Activated naive CD8-positive, alpha-beta T cell treated with anti-CD3 and anti-CD28 coated beads, Interleukin-2, amount 10 ng/mL, durations not matched to agents 7 days and 5 days (primary cell): ENCODE results near the gene PRDM16. TPM values are rescaled to one million over a fixed set of nuclear protein-coding genes. Genes with fewer than 3 reads are reported as not detected.

Experiments
- ATAC-seq: fragments of 150-1000 bp; cut with Tn5 transposase; one replicate; pipeline ENCODE4 v1.10.0; 2021; ENCODE audit warnings: low read depth, moderate library complexity
- POLR2A ChIA-PET: fragments of 350-600 bp; sonication (Branson Sonifier 250); formaldehyde crosslinking; loops from one replicate; lab custom pipeline; 2021; ENCODE audit warnings: antibody characterized with exemption; lab: Charles Lee
- DNase-seq: peaks from one replicate; pipeline ENCODE4 v3.0.0; 2021
- H3K27ac Mint-ChIP-seq: one replicate; pipeline ENCODE4 v1.8.0; 2022; ENCODE audit warnings: mild to moderate bottlenecking, mixed read lengths
- H3K27me3 Mint-ChIP-seq: one replicate; pipeline ENCODE4 v1.8.0; 2022; ENCODE audit warnings: mild to moderate bottlenecking, moderate library complexity, mixed read lengths
- H3K36me3 Mint-ChIP-seq: one replicate; pipeline ENCODE4 v1.8.0; 2021; ENCODE audit warnings: mild to moderate bottlenecking, mixed read lengths
- H3K4me1 Mint-ChIP-seq: one replicate; pipeline ENCODE4 v1.8.0; 2021; ENCODE audit warnings: mixed read lengths
- H3K4me3 Mint-ChIP-seq: one replicate; pipeline ENCODE4 v1.8.0; 2022; ENCODE audit warnings: mild to moderate bottlenecking, moderate library complexity, mixed read lengths
- H3K9me3 Mint-ChIP-seq: one replicate; pipeline ENCODE4 v1.8.0; 2021; ENCODE audit warnings: mixed read lengths
- total RNA-seq, 2 experiments: library from RNA; stranded (reverse); gene quantifications; one replicate each; pipeline ENCODE4 v1.2.3, GENCODE V29; 2021

Gene PRDM16
- total RNA-seq, 2 experiments from 2014 or later, result not detected

- DNase-seq (no peak), ATAC-seq (no peak)
- Mint-ChIP-seq H3K4me3 (no peak overlapping the region), H3K27me3 (peaks cover 17% of the 10 kb centered on the region), H3K27ac (no peak overlapping the region), H3K36me3 (no peaks in the 10 kb centered on the region), H3K9me3 (no peaks in the 10 kb centered on the region), H3K4me1 (peaks cover 2% of the 10 kb centered on the region)
- POLR2A ChIA-PET, result no interaction called here
Observed at GRCh38 chr1:3064901-3065300, 4.1 kb upstream of the PRDM16 start.

DNA sequence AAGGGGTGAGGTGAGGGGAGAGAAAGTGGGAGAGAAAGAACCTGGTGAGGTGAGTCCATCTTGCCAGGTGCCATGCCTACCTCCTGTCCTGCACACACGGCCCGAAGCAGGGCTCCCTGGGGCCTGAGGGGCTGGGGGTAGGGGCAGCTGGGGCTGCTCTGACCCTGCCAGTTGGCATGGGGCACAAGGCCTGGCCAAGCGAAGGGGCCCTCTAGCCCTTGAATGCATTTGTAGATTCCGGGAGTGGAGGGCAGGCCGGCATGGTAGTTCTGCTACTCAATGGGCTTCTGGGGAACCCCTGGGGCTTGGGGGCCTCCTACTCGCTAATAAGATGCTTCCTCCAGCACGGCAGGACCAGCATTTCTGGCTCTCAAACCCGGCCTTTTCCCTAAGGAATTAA is 3.6 kb upstream of the PRDM16 start:
- no peaks in the 10 kb centered on the region for H3K9me3 Mint-ChIP-seq
- H3K27ac Mint-ChIP-seq, result no peak overlapping the region
- H3K36me3 Mint-ChIP-seq, result no peaks in the 10 kb centered on the region
- H3K4me1 Mint-ChIP-seq, result peaks cover 2% of the 10 kb centered on the region
- DNase-seq, result peak; percentile 24
- ATAC-seq, result no peak
- peaks cover 17% of the 10 kb centered on the region for H3K27me3 Mint-ChIP-seq
- POLR2A ChIA-PET, result no interaction called here
- no peak overlapping the region for H3K4me3 Mint-ChIP-seq

DNA sequence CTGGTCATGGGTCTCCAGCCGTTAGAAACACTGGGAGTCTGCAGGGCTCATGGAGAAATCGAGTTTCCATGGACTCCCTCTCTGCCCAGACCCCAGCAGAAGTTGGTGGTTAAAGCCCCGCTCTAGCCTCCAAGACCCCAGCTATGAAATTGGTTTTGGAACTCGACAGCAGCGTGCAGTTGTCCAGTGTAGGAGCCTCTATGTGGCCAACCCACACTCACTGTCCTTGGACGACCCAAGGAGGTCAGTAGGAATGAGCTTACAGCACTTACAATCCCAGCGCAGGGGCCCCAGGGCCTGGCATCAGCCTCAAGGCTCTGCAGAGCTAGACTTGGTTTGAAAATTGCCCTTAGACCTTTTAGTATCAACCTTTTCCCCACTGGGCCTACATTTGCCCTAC is 3.2 kb upstream of the PRDM16 start:
- DNase-seq, result peak; percentile 19
- Mint-ChIP-seq H3K27ac (no peak overlapping the region), H3K27me3 (peaks cover 17% of the 10 kb centered on the region), H3K36me3 (no peaks in the 10 kb centered on the region), H3K9me3 (no peaks in the 10 kb centered on the region), H3K4me3 (no peak overlapping the region), H3K4me1 (peaks cover 2% of the 10 kb centered on the region)
- ATAC-seq, result no peak
- POLR2A ChIA-PET, result no interaction called here

DNA sequence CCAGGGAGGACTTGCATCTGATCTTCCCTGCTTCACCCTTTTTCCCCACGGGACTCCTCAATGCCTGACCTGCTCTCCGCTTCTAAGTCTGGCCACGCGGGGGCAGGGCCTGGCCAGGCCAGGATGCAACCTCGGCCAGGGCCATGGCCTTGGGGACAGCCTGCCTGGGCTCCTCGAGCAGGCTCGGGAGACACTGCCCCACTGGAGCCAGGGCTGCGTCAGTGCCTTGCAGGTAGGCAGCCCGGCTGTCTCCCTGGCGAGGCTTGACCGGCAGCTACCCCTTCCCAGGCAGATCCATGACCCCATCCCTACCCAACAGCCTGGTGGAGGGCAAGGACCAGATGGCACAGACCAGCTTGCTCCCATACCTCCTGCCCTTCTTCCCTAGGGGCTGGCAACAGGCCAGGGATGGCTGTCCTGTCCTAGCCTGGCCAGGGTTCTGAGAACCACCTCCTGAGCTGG is 2.7 kb upstream of the PRDM16 start:
- Mint-ChIP-seq H3K9me3 (no peaks in the 10 kb centered on the region), H3K27ac (no peak overlapping the region), H3K36me3 (no peaks in the 10 kb centered on the region), H3K4me1 (peaks cover 2% of the 10 kb centered on the region), H3K4me3 (no peak overlapping the region), H3K27me3 (peaks cover 18% of the 10 kb centered on the region)
- DNase-seq, result peak; percentile 24
- POLR2A ChIA-PET, result no interaction called here
- ATAC-seq, result no peak

GRCh38 chr1:3066826-3067225 is 2.2 kb upstream of the PRDM16 start:
- DNase-seq (peak; percentile 22), ATAC-seq (no peak)
- H3K4me3 Mint-ChIP-seq, result no peak overlapping the region
- peaks cover 2% of the 10 kb centered on the region for H3K4me1 Mint-ChIP-seq
- POLR2A ChIA-PET, result no interaction called here
- no peak overlapping the region for H3K27ac Mint-ChIP-seq
- no peaks in the 10 kb centered on the region for H3K9me3 Mint-ChIP-seq
- H3K27me3 Mint-ChIP-seq, result peaks cover 23% of the 10 kb centered on the region
- H3K36me3 Mint-ChIP-seq, result no peaks in the 10 kb centered on the region

- peaks cover 2% of the 10 kb centered on the region for H3K4me1 Mint-ChIP-seq
- no peak overlapping the region for H3K27ac Mint-ChIP-seq
- no peaks in the 10 kb centered on the region for H3K36me3 Mint-ChIP-seq
- DNase-seq (peak; percentile 17), ATAC-seq (no peak)
- peaks cover 28% of the 10 kb centered on the region for H3K27me3 Mint-ChIP-seq
- H3K9me3 Mint-ChIP-seq, result no peaks in the 10 kb centered on the region
- POLR2A ChIA-PET, result no interaction called here
- H3K4me3 Mint-ChIP-seq, result no peak overlapping the region
Observed at GRCh38 chr1:3067301-3067670, 1.7 kb upstream of the PRDM16 start.

- POLR2A ChIA-PET, result no interaction called here
- Mint-ChIP-seq H3K4me1 (peaks cover 2% of the 10 kb centered on the region), H3K27me3 (peaks cover 29% of the 10 kb centered on the region), H3K9me3 (no peaks in the 10 kb centered on the region), H3K27ac (no peak overlapping the region), H3K36me3 (no peaks in the 10 kb centered on the region), H3K4me3 (no peak overlapping the region)
- ATAC-seq, result no peak
- DNase-seq, result peak; percentile 31
Observed at GRCh38 chr1:3067671-3068563, 1.1 kb upstream of the PRDM16 start.

GRCh38 chr1:3069491-3070308 is 697 bp downstream of the PRDM16 start:
- H3K9me3 Mint-ChIP-seq, result no peaks in the 10 kb centered on the region
- peaks cover 37% of the 10 kb centered on the region for H3K27me3 Mint-ChIP-seq
- peak; percentile 12 for ATAC-seq
- no peaks in the 10 kb centered on the region for H3K36me3 Mint-ChIP-seq
- H3K27ac Mint-ChIP-seq, result no peak overlapping the region
- H3K4me1 Mint-ChIP-seq, result peaks cover 2% of the 10 kb centered on the region
- peak; percentile 51 for DNase-seq
- peak overlapping the region; percentile 64 for H3K4me3 Mint-ChIP-seq
- POLR2A ChIA-PET, result no interaction called here

DNA sequence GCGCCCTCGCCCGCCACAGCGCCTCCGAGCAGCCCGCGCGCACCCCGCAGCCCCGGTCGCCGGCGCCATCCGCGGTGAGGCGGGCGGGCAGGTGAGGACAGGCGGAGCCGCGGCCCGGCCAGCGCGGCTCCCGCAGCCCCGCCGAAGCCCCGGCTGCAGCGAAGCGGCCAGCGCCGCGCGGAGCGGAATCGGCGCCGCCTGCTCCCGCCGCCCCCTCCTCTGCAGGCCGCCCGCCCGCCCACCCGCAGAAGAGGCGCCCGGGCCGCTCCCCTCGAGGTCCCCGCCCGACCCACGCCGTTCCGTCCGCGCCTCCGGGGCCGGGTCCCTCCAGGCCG is 1.3 kb downstream of the PRDM16 start:
- H3K27ac Mint-ChIP-seq, result no peak overlapping the region
- POLR2A ChIA-PET, result no interaction called here
- H3K36me3 Mint-ChIP-seq, result no peaks in the 10 kb centered on the region
- DNase-seq (no peak), ATAC-seq (peak; percentile 24)
- peaks cover 2% of the 10 kb centered on the region for H3K4me1 Mint-ChIP-seq
- H3K4me3 Mint-ChIP-seq, result no peak overlapping the region
- peaks cover 43% of the 10 kb centered on the region for H3K27me3 Mint-ChIP-seq
- H3K9me3 Mint-ChIP-seq, result no peaks in the 10 kb centered on the region

DNA sequence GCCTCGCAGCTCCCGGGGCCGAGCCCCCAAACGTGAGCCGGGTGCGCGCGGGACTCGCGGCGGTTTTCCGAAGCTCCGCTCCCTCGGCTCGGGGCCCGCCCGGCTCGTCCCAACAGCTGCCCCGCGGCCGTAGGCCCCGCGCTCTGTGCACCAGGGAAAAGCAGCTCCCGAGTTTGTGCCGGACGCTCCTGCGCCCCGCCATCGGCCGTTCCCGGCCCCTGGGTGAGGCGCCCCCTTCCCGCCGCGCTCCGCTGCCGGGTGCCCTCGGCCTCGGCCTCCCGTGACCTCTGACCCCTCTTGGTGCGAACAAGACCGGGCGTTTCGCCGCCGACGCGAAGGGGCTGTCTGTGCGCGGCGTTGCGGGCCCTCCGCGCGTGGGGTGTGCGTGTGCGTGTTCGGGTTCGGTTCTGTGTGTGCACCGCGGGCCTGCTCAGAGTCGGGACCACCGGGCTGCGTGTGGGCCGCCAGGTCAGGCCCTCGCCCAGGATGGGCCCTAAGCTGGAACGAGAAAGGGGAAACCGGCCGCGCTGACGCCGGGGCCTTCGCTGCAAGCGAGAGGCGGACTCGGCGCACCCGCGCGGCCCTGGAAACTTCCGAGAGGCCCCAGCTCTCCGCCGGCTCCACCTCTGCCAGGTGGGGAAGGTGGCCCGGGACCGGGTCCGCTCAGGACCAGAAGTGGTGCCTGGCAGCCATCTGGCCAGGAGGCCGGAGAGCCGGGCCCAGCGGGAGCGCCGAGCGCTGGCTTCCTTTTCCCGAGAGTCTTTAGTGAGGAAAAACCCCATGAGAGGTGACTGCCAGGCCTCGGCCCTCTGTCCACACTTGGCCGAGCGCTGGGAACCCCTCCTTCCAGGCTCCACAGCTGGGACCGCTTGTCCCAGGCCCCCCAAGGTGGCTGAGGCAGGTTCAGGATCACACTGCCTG is 1.9 kb downstream of the PRDM16 start:
- H3K36me3 Mint-ChIP-seq, result no peaks in the 10 kb centered on the region
- DNase-seq, result no peak
- peaks cover 46% of the 10 kb centered on the region for H3K27me3 Mint-ChIP-seq
- no peak for ATAC-seq
- no peak overlapping the region for H3K27ac Mint-ChIP-seq
- POLR2A ChIA-PET, result no interaction called here
- H3K4me3 Mint-ChIP-seq, result no peak overlapping the region
- H3K4me1 Mint-ChIP-seq, result peaks cover 2% of the 10 kb centered on the region
- no peaks in the 10 kb centered on the region for H3K9me3 Mint-ChIP-seq

DNA sequence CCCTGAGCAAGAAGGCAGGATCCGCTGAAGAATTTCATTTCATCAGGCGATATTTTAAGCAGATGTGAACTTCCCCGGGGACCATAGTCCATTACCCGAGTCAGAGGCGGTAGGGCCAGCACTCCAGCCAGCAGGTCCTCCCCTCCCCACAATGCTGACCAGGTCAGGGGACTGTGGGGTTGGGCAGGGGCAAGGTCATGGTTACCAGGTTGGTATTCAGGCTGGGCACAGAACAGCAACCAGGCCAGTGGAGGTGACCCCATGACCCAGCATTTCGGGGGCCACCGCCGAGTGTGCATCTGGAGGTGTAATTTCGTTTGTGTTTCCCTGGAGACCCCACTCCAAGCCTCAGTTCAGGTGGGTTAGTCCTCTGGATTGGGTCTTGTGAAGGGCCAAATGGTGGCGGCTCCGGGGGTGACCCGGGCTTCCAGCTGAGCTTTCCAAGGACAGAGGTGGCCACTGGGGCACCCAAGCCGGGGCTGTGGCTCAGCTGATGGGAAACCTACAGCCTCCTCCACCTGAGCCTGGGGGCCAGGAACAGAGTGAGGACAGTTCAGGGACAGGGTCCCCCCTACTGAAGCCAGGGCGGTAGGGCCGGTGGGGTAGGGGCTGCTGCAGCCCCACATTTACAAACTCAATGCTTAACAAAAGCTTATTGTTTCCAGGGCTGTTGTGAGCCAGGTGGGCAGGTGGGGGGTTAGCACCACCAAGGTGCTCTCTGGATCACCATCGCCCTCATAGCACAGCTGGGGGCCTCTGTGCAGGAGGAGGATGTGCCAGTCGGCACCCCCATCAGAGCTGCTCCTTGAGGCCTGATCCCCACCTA is 2.8 kb downstream of the PRDM16 start:
- no peaks in the 10 kb centered on the region for H3K9me3 Mint-ChIP-seq
- H3K4me1 Mint-ChIP-seq, result peaks cover 2% of the 10 kb centered on the region
- no peak overlapping the region for H3K27ac Mint-ChIP-seq
- DNase-seq, result no peak
- H3K4me3 Mint-ChIP-seq, result no peak overlapping the region
- peaks cover 45% of the 10 kb centered on the region for H3K27me3 Mint-ChIP-seq
- H3K36me3 Mint-ChIP-seq, result no peaks in the 10 kb centered on the region
- ATAC-seq, result no peak
- POLR2A ChIA-PET, result no interaction called here

DNA sequence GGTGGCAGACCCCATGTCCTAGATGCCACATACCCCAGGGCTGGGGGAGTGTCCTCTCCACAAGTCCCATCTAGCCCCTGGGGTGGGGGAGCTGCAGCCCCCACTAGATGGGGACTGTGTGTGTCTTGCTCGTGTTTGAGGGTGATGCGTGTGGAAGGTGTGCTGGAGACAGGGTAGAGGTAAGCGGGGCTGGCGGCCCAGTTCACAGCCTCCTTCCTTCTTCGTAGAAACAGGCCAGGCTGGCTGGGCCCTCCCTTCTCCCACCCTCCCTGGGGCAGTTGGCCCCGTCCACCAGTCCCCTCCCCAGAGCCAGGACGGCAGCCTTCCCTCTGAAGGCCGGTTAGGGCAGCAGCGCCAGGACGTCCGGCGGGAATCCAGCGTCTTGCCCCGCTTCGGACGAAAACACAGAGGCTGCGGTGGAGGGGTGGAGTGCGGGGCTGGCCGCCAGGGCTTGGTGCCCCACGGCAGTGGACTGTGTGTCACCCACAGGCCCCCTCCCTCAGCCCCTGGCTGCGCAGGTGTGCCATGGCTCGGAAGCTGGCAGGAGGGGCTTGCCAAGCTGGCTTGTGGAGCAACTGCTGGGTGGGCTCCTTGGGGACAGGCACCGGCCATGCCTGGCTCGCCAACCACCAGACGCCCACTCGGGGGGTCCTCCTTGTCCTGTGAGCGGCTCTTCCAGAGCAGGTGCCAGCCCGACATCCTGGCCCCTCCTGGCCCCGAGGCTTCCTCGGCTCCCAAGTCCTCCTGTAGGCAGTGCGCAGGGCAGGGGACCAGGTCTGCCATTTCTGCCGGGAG is 3.6 kb downstream of the PRDM16 start:
- POLR2A ChIA-PET, result no interaction called here
- Mint-ChIP-seq H3K9me3 (no peaks in the 10 kb centered on the region), H3K27ac (no peak overlapping the region), H3K4me1 (peaks cover 2% of the 10 kb centered on the region), H3K4me3 (no peak overlapping the region), H3K27me3 (peaks cover 43% of the 10 kb centered on the region), H3K36me3 (no peaks in the 10 kb centered on the region)
- ATAC-seq (no peak), DNase-seq (no peak)
